HCT116 (cell line): ENCODE results near the gene TMEM81. TPM values are rescaled to one million over a fixed set of nuclear protein-coding genes. Genes with fewer than 3 reads are reported as not detected.

ENCODE experiments used
- ATAC-seq: fragments of 200-7000 bp; cut with Tn5 transposase; 2 replicates; pipeline ENCODE4 v1.9.1; 2020; ENCODE audit warnings: mild to moderate bottlenecking, moderate library complexity
- Bru-seq: library from RNA; stranded (reverse); fragments of 400-500 nt; gene quantifications from one replicate; lab custom pipeline; 2021; lab: Mats Ljungman, UMichigan
- BruChase-seq, 2 experiments: library from RNA; stranded (reverse); fragments of 400-500 nt; gene quantifications; one replicate each; lab custom pipeline; 2021; lab: Mats Ljungman, UMichigan
- BruUV-seq: library from RNA; stranded (reverse); fragments of 400-500 nt; replicated peaks from 2 replicates; lab custom pipeline; 2021; lab: Mats Ljungman, UMichigan
- CTCF ChIA-PET: fragments of 300-600 bp; sonication (Branson Sonifier 250); formaldehyde crosslinking; loops from one replicate; lab custom pipeline; 2021; ENCODE audit warnings: antibody characterized with exemption; lab: Charles Lee
- POLR2A ChIA-PET: fragments of 300-600, 350-600 bp; sonication (Branson Sonifier 250); formaldehyde crosslinking; loops from one replicate; lab custom pipeline; 2021; ENCODE audit warnings: antibody characterized with exemption; lab: Charles Lee
- RAD21 ChIA-PET, 2 experiments: fragments of 300-600 bp; sonication (Branson Sonifier 250); formaldehyde crosslinking; loops; one replicate each; lab custom pipeline; 2023; ENCODE audit warnings: low total read pairs in 2 of 2; ENCODE audit not compliant: uncharacterized antibody in 2 of 2, unreplicated experiment in 2 of 2, low non-redundant PET in 1 of 2; lab: Charles Lee
- DNase-seq: peaks from one replicate; pipeline ENCODE4 v3.0.0-alpha.2; 2010; ENCODE audit warnings: low read depth, low spot score
- H2AFZ ChIP-seq: fragments of 200-600 bp; shearing (Covaris generic), sonication (generic); 2 replicates; pipeline ENCODE4 v1.6.1; 2017; ENCODE audit warnings: low read depth, mixed run types, mixed read lengths, antibody characterized with exemption, low read length; ENCODE audit not compliant: poor library complexity, severe bottlenecking
- H3K27ac ChIP-seq: 2 replicates; pipeline ENCODE4 v1.5.1; 2012; ENCODE audit warnings: low read depth, low read length
- H3K27me3 ChIP-seq: fragments of 200-600 bp; sonication (generic); 2 replicates; pipeline ENCODE4 v1.6.1; 2016; ENCODE audit warnings: mixed run types, low read length, mixed read lengths; ENCODE audit not compliant: insufficient read depth
- H3K36me3 ChIP-seq, 2 experiments: fragments of 200-500 bp in 1 of 2; fragments of 200-600 bp in 1 of 2; sonication (Bioruptor generic) in 1 of 2; sonication (generic) in 1 of 2; 2 replicates each; pipeline versions ENCODE4 v1.5.1 to v1.6.1; 2014 to 2016; ENCODE audit warnings: low read length in 2 of 2, inconsistent platforms in 1 of 2, mixed read lengths in 1 of 2, mixed run types in 1 of 2; ENCODE audit not compliant: insufficient read depth in 2 of 2, control insufficient read depth in 1 of 2
- H3K4me1 ChIP-seq, 2 experiments: fragments of 200-600 bp in 1 of 2; sonication (generic) in 1 of 2; 2 replicates each; pipeline versions ENCODE4 v1.5.1 to v1.6.1; 2012 to 2017; ENCODE audit warnings: low read length in 2 of 2, inconsistent platforms in 1 of 2, mild to moderate bottlenecking in 1 of 2, mixed read lengths in 1 of 2, mixed run types in 1 of 2, moderate library complexity in 1 of 2; ENCODE audit not compliant: insufficient read depth in 2 of 2, control insufficient read depth in 1 of 2
- H3K4me2 ChIP-seq: fragments of 200-600 bp; sonication (generic); 2 replicates; pipeline ENCODE4 v1.6.1; 2017; ENCODE audit warnings: mixed run types, low read length, mixed read lengths
- H3K4me3 ChIP-seq, 2 experiments: fragments of 200-600 bp in 1 of 2; sonication (generic) in 1 of 2; replicated peaks in 1 of 2; 2 replicates each; pipeline ENCODE4 v1.5.1; 2011 to 2016; ENCODE audit warnings: low read length in 2 of 2, control low read depth in 1 of 2, low read depth in 1 of 2, mild to moderate bottlenecking in 1 of 2, mixed read lengths in 1 of 2, mixed run types in 1 of 2
- H3K79me2 ChIP-seq: fragments of 200-600 bp; sonication (generic); 2 replicates; pipeline ENCODE4 v1.6.1; 2017; ENCODE audit warnings: mild to moderate bottlenecking, mixed run types, low read length, moderate library complexity, mixed read lengths; ENCODE audit not compliant: insufficient read depth
- H3K9ac ChIP-seq: fragments of 200-600 bp; sonication (generic); 2 replicates; pipeline ENCODE4 v1.6.1; 2016; ENCODE audit warnings: low read length, mixed read lengths
- H3K9me2 ChIP-seq: fragments of 200-600 bp; sonication (generic), shearing (Covaris generic); 2 replicates; pipeline ENCODE4 v1.6.1; 2017; ENCODE audit warnings: mixed run types, mild to moderate bottlenecking, moderate library complexity; ENCODE audit not compliant: insufficient read depth
- H3K9me3 ChIP-seq, 2 experiments: fragments of 200-500 bp in 1 of 2; fragments of 200-600 bp in 1 of 2; sonication (Bioruptor generic) in 1 of 2; sonication (generic) in 1 of 2; 2 replicates each; pipeline ENCODE4 v1.6.1; 2014 to 2017; ENCODE audit warnings: low read length in 2 of 2, mixed read lengths in 2 of 2, inconsistent platforms in 1 of 2, low read depth in 1 of 2, mild to moderate bottlenecking in 1 of 2, mixed run types in 1 of 2, moderate library complexity in 1 of 2; ENCODE audit not compliant: control insufficient read depth in 1 of 2, insufficient read depth in 1 of 2
- H4K20me1 ChIP-seq: fragments of 200-600 bp; sonication (generic), shearing (Covaris generic); 2 replicates; pipeline ENCODE4 v1.6.1; 2017; ENCODE audit warnings: mixed run types, mild to moderate bottlenecking, moderate library complexity; ENCODE audit not compliant: insufficient read depth
- CEBPB ChIP-seq: IDR thresholded peaks from 2 replicates; pipeline ENCODE4 v1.6.1; 2012; ENCODE audit warnings: low read depth
- EGR1 ChIP-seq: IDR thresholded peaks from 2 replicates; pipeline ENCODE4 v1.6.1; 2012; ENCODE audit warnings: low read depth
- ELF1 ChIP-seq: IDR thresholded peaks from 2 replicates; pipeline ENCODE4 v1.6.1; 2012; ENCODE audit warnings: low read depth, borderline replicate concordance
- EZH2phosphoT487 ChIP-seq: fragments of 200-600 bp; IDR thresholded peaks from 2 replicates; pipeline ENCODE4 v1.6.1; 2018; ENCODE audit warnings: antibody characterized with exemption, borderline replicate concordance
- FOSL1 ChIP-seq: IDR thresholded peaks from 2 replicates; pipeline ENCODE4 v1.6.1; 2012; ENCODE audit warnings: low read depth
- JUND ChIP-seq: IDR thresholded peaks from 2 replicates; pipeline ENCODE4 v1.6.1; 2012
- POLR2A ChIP-seq: IDR thresholded peaks from 2 replicates; pipeline ENCODE4 v1.7.0; 2011; ENCODE audit warnings: borderline replicate concordance; ENCODE audit not compliant: insufficient read depth, insufficient read length; ENCODE audit errors: extremely low read depth
- TCF7L2 ChIP-seq: IDR thresholded peaks from 2 replicates; pipeline ENCODE4 v1.7.0; 2011; ENCODE audit warnings: borderline replicate concordance, inconsistent platforms; ENCODE audit not compliant: insufficient read depth, insufficient read length; ENCODE audit errors: extremely low read depth
- ZFX ChIP-seq: fragments of 450-650 bp; IDR thresholded peaks from 2 replicates; pipeline ENCODE4 v1.6.1; 2017
- intact Hi-C: fragments of 100-400 bp; cut with micrococcal nuclease; formaldehyde crosslinking; loops from 2 replicates; pipeline ENCODE4 v1.10.0; 2022
- long read RNA-seq: library from polyadenylated mRNA; unstranded; transcript quantifications from one replicate; pipeline ENCODE4 v2.0.0, GENCODE V29; 2021; ENCODE audit not compliant: unreplicated experiment
- polyA plus RNA-seq: library from polyadenylated mRNA; unstranded; fragments of >200 nt; gene quantifications from 2 replicates; pipeline ENCODE4 v1.2.1, GENCODE V29; 2012; ENCODE audit warnings: missing spikeins
- total RNA-seq: library from RNA; stranded (reverse); gene quantifications from one replicate; pipeline ENCODE4 v1.2.1, GENCODE V29; 2021; ENCODE audit not compliant: unreplicated experiment
- TF ChIP-seq, protein P1 (sequence below): IDR thresholded peaks from 2 replicates; pipeline ENCODE4 v1.6.1; 2012; ENCODE audit warnings: low read depth

TMEM81 gene, protein sequence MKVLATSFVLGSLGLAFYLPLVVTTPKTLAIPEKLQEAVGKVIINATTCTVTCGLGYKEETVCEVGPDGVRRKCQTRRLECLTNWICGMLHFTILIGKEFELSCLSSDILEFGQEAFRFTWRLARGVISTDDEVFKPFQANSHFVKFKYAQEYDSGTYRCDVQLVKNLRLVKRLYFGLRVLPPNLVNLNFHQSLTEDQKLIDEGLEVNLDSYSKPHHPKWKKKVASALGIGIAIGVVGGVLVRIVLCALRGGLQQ
- total RNA-seq (4.9 TPM), Bru-seq, nascent RNA (percentile 78 among the genes with signal in this experiment), BruChase-seq, experiment 1, labeled RNA remaining after a 6-hour chase (percentile 94 among the genes with signal in this experiment), BruChase-seq, experiment 2, labeled RNA remaining after a 2-hour chase (percentile 92 among the genes with signal in this experiment)
- 3.0 and 4.1 TPM in 2 replicates for polyA plus RNA-seq
- long read RNA-seq = 0 reads

DNA sequence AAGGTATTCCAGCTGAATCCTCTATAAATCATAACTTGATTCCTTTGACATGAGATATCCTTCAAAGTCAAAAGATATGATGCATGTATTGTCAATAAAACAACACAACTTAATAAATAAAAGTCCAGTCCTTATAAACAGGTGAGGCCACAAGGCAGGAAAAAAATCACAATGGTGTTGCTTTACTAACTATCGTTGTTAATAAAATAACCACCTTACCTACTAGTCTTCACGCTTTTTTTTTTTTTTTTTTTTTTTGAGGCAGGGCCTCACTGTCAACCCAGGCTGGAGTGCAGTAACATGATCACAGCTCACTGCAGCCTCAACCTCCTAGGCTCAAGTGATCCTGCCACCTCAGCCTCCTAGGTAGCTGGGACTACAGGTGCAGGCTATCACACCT, at the start of gene TMEM81:
TMEM81 (minus strand) TSS at position 101 of the 400 bp plus-strand sequence. CDS start 140 bp downstream, outside the sequence.
- H3K4me3 ChIP-seq = no peak within 1 kb of the TSS
- H3K4me2 ChIP-seq = no peak within 1 kb of the TSS
- H2AFZ ChIP-seq = no peak within 1 kb of the TSS
- ChIA-PET POLR2A (no interaction called here), CTCF (interaction anchor here (0.7 kb wide), 1 partner anchor 10 kb away, joined by 4 read pairs; no protein-coding TSS in a partner anchor), RAD21 (no interaction called here)
- no peak for DNase-seq
- intact Hi-C loops = no loop called here
- H3K9me3 ChIP-seq = no peaks in the 10 kb centered on the region
- TF ChIP-seq ZFX = no peak
- TF ChIP-seq CEBPB = no peak
- TF ChIP-seq, protein P1, sequence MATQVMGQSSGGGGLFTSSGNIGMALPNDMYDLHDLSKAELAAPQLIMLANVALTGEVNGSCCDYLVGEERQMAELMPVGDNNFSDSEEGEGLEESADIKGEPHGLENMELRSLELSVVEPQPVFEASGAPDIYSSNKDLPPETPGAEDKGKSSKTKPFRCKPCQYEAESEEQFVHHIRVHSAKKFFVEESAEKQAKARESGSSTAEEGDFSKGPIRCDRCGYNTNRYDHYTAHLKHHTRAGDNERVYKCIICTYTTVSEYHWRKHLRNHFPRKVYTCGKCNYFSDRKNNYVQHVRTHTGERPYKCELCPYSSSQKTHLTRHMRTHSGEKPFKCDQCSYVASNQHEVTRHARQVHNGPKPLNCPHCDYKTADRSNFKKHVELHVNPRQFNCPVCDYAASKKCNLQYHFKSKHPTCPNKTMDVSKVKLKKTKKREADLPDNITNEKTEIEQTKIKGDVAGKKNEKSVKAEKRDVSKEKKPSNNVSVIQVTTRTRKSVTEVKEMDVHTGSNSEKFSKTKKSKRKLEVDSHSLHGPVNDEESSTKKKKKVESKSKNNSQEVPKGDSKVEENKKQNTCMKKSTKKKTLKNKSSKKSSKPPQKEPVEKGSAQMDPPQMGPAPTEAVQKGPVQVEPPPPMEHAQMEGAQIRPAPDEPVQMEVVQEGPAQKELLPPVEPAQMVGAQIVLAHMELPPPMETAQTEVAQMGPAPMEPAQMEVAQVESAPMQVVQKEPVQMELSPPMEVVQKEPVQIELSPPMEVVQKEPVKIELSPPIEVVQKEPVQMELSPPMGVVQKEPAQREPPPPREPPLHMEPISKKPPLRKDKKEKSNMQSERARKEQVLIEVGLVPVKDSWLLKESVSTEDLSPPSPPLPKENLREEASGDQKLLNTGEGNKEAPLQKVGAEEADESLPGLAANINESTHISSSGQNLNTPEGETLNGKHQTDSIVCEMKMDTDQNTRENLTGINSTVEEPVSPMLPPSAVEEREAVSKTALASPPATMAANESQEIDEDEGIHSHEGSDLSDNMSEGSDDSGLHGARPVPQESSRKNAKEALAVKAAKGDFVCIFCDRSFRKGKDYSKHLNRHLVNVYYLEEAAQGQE = no peak
- no peak for TF ChIP-seq ELF1
- no peak for TF ChIP-seq TCF7L2
- no peak for TF ChIP-seq JUND
- TF ChIP-seq EGR1 = no peak
- no peak for TF ChIP-seq POLR2A
- no peak for TF ChIP-seq EZH2phosphoT487
- no peak for TF ChIP-seq FOSL1
- no TSS peak for BruUV-seq
- H3K4me1 ChIP-seq = no peaks in the 10 kb centered on the region
- peaks cover 18 to 24% of the 10 kb centered on the region in 2 experiments for H3K36me3 ChIP-seq
- no peaks in the 10 kb centered on the region for H3K9me2 ChIP-seq
- H3K27ac ChIP-seq = no peak within 1 kb of the TSS
- H3K9ac ChIP-seq = no peak within 1 kb of the TSS
- H3K79me2 ChIP-seq = no peaks in the 10 kb centered on the region
- no peaks in the 10 kb centered on the region for H4K20me1 ChIP-seq
- H3K27me3 ChIP-seq = no peaks in the 10 kb centered on the region
- ATAC-seq = no peak
